Measurements from ENCODE around the gene ADCY2.

Gene ADCY2

DNA sequence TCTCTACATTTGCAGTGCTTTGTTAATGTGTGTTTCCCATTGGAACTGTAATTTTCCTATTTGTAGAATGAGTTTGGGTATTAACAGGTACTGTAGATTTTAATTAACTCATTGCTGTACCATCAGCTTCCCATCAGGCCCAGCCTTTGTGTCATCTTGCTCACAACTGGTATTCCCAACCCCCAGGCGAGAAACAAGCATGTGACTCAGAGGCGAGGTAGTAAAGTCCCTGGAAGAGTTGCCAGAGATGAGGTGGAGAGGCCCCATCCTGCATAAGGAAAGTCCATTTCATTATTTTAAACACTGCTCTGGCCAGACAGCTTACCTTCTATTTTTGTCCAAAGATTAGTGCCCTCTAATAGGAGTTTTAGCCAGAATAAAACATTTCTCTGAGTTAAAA is 29.9 kb downstream of the ADCY2 start:
- no peak for TF ChIP-seq Cebpa-rat (IDR thresholded peaks at IDR 0.05)
- H3K4me1 ChIP-seq, result no peaks in the 10 kb centered on the region
- H4K20me1 ChIP-seq, result no peaks in the 10 kb centered on the region
- H3K9ac ChIP-seq, result no peak overlapping the region
- H3K4me2 ChIP-seq, result no peak overlapping the region
- H3K27me3 ChIP-seq, result no peaks in the 10 kb centered on the region
- no peak overlapping the region for H3K27ac ChIP-seq
- no peaks in the 10 kb centered on the region for H3K36me3 ChIP-seq
- H3K9me3 ChIP-seq (replicated peaks in 1 of 11), result peaks cover 0 to 14% (median 9%) of the 10 kb centered on the region in 11 experiments; a peak in 7 of 22 replicates
- H3K4me3 ChIP-seq, result no peak overlapping the region

- H3K9me3 ChIP-seq (replicated peaks in 1 of 11), result peaks cover 0 to 14% (median 9%) of the 10 kb centered on the region in 11 experiments; a peak in 7 of 22 replicates
- H3K36me3 ChIP-seq, result no peaks in the 10 kb centered on the region
- H3K27ac ChIP-seq, result no peak overlapping the region
- H3K4me1 ChIP-seq, result no peaks in the 10 kb centered on the region
- H3K4me3 ChIP-seq, result no peak overlapping the region
- H4K20me1 ChIP-seq, result no peaks in the 10 kb centered on the region
- TF ChIP-seq Cebpa-rat (IDR thresholded peaks at IDR 0.05), result no peak
- no peak overlapping the region for H3K4me2 ChIP-seq
- no peaks in the 10 kb centered on the region for H3K27me3 ChIP-seq
- no peak overlapping the region for H3K9ac ChIP-seq
Observed at GRCh38 chr5:7426284-7426683, 30.3 kb downstream of the ADCY2 start.

DNA sequence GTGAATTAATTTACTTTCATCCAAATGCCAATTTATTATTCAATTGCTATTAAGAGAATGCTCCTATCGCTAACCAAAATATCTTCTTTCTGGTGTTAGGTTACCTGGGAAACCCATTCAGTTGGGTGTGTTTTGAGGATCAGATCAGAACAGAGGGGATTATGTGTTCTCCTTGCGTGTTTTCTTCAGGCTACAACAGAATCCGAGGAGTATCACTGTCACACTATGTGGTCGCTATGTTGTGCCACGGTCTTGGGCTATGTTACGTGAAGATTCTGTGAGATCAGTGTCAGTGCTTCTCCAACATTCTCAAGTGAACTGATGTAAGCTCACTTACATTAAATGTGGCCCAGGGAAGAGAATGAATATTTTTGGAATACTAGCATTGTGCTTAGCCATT is 39.0 kb downstream of the ADCY2 start:
- no peak overlapping the region for H3K4me3 ChIP-seq
- no peak overlapping the region for H3K27ac ChIP-seq
- no peak for TF ChIP-seq Cebpa-rat (IDR thresholded peaks at IDR 0.05)
- no peak overlapping the region for H3K9ac ChIP-seq
- no peaks in the 10 kb centered on the region for H3K36me3 ChIP-seq
- H3K27me3 ChIP-seq, result no peaks in the 10 kb centered on the region
- no peaks in the 10 kb centered on the region; a peak in 1 of 22 replicates for H3K9me3 ChIP-seq (replicated peaks in 1 of 11)
- H3K4me2 ChIP-seq, result no peak overlapping the region
- no peaks in the 10 kb centered on the region for H3K4me1 ChIP-seq
- H4K20me1 ChIP-seq, result no peaks in the 10 kb centered on the region

DNA sequence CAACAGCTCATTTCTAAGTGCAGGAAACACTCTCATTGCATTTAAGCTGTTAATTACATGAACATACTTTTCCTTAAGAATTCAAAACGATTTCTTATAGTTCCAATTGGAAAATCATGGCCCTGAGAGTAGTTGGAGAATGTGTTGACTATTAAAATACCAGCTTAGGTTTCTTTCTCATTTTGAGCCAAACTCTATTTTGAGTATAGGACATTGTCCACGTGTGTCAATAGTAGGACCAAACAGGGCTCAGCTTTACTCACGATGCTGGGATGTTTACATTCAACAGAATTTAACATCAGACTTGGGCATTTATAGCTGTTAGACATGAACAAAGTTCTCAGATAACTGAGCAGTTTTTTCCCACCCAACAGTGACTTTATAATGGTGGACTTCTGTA is 39.6 kb downstream of the ADCY2 start:
- H3K9me3 ChIP-seq (replicated peaks in 1 of 11), result no peaks in the 10 kb centered on the region; a peak in 1 of 22 replicates
- no peaks in the 10 kb centered on the region for H3K27me3 ChIP-seq
- H4K20me1 ChIP-seq, result no peaks in the 10 kb centered on the region
- H3K9ac ChIP-seq, result no peak overlapping the region
- H3K4me1 ChIP-seq, result no peaks in the 10 kb centered on the region
- no peak overlapping the region for H3K27ac ChIP-seq
- no peak overlapping the region for H3K4me3 ChIP-seq
- no peak for TF ChIP-seq Cebpa-rat (IDR thresholded peaks at IDR 0.05)
- no peak overlapping the region for H3K4me2 ChIP-seq
- no peaks in the 10 kb centered on the region for H3K36me3 ChIP-seq

GRCh38 chr5:7436521-7436920 is 40.6 kb downstream of the ADCY2 start:
- Histone ChIP-seq H3K36me3 (no peaks in the 10 kb centered on the region), H3K4me1 (no peaks in the 10 kb centered on the region), H3K9ac (no peak overlapping the region), H3K27me3 (no peaks in the 10 kb centered on the region), H3K27ac (no peak overlapping the region), H3K4me3 (no peak overlapping the region), H3K4me2 (no peak overlapping the region), H3K9me3 (replicated peaks in 1 of 11) (no peaks in the 10 kb centered on the region; a peak in 1 of 22 replicates), H4K20me1 (no peaks in the 10 kb centered on the region)
- TF ChIP-seq Cebpa-rat (IDR thresholded peaks at IDR 0.05), result no peak

DNA sequence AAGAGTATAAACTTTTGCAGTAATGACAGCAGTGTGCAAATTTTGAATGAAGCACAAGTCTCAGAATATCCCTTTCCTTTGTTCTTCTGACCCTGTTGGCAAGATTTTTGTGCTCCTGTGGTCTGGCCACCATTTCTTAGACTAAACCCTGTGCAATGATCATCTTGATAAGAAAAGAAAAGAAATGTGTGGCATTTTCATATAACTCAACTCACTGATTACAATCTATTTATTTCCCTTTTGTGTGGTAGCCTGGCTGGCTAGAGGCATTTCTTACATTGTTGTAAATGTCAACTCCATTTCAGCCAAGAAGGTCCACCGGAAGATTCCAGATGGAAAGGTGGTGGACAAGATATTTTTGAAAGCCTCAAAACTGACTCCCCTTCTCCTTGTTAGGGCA is 41.9 kb downstream of the ADCY2 start:
- no peak for TF ChIP-seq Cebpa-rat (IDR thresholded peaks at IDR 0.05)
- no peaks in the 10 kb centered on the region; a peak in 1 of 22 replicates for H3K9me3 ChIP-seq (replicated peaks in 1 of 11)
- no peak overlapping the region for H3K4me3 ChIP-seq
- H3K36me3 ChIP-seq, result no peaks in the 10 kb centered on the region
- H4K20me1 ChIP-seq, result no peaks in the 10 kb centered on the region
- H3K9ac ChIP-seq, result no peak overlapping the region
- H3K27me3 ChIP-seq, result no peaks in the 10 kb centered on the region
- no peak overlapping the region for H3K4me2 ChIP-seq
- no peak overlapping the region for H3K27ac ChIP-seq
- no peaks in the 10 kb centered on the region for H3K4me1 ChIP-seq

- TF ChIP-seq Cebpa-rat (IDR thresholded peaks at IDR 0.05), result no peak
- no peaks in the 10 kb centered on the region for H3K4me1 ChIP-seq
- no peak overlapping the region for H3K4me2 ChIP-seq
- H3K9me3 ChIP-seq (replicated peaks in 1 of 11), result 0 out of 22 replicates have a peak, but pooled peaks cover 0 to under 1% (median 0%) of the 10 kb centered on the region in 11 experiments
- H3K9ac ChIP-seq, result no peak overlapping the region
- H3K27ac ChIP-seq, result no peak overlapping the region
- no peak overlapping the region for H3K4me3 ChIP-seq
- H3K36me3 ChIP-seq, result no peaks in the 10 kb centered on the region
- no peaks in the 10 kb centered on the region for H3K27me3 ChIP-seq
- no peaks in the 10 kb centered on the region for H4K20me1 ChIP-seq
Observed at GRCh38 chr5:7445068-7445467, 49.1 kb downstream of the ADCY2 start.

DNA sequence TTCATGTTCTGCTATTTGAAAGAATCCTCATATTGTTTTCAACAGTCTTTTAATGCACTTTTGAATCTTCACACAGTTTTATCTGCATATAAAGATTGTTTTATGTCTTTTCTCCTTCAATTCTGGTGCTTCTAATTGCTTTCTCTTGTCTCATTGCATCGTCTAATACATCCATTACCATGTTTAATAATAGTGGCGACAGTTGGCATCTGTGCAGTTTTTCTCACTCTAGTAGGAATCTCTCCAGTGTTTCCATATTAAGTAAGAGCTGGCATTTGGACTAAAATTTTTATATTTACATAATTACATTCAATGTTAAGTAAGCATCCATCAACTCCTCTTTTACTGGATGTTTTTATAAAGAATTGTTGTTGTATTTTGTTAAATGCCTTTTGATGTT is 49.9 kb downstream of the ADCY2 start:
- TF ChIP-seq Cebpa-rat (IDR thresholded peaks at IDR 0.05), result no peak
- no peaks in the 10 kb centered on the region for H3K36me3 ChIP-seq
- H3K4me3 ChIP-seq, result no peak overlapping the region
- H4K20me1 ChIP-seq, result no peaks in the 10 kb centered on the region
- no peaks in the 10 kb centered on the region for H3K4me1 ChIP-seq
- H3K9ac ChIP-seq, result no peak overlapping the region
- no peaks in the 10 kb centered on the region for H3K27me3 ChIP-seq
- H3K9me3 ChIP-seq (replicated peaks in 1 of 11), result peaks cover 0 to 8% (median 0%) of the 10 kb centered on the region in 11 experiments; a peak in 6 of 22 replicates
- H3K4me2 ChIP-seq, result no peak overlapping the region
- H3K27ac ChIP-seq, result no peak overlapping the region

DNA sequence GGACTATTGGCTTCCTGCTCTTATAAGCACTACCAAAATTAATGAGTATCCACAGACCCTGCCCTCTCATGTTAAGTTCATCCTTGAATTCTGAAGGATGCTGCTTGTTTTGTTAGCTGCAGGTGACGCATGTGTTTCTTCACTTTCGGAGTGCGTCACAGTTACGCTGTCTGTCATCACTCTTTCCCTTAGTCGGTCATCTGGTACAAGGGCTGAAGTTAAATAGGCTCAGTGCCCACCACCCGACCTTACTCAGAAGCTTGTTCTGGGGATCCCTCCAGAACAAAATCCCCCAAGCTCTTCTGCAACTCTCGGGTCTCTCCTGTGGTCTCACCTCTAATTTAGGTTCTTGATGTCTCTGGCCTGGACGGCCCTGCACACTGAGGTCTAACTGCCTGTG is 51.0 kb downstream of the ADCY2 start:
- Histone ChIP-seq H3K27ac (no peak overlapping the region), H3K4me2 (no peak overlapping the region), H3K27me3 (no peaks in the 10 kb centered on the region), H3K9me3 (replicated peaks in 1 of 11) (peaks cover 0 to 12% (median 0%) of the 10 kb centered on the region in 11 experiments; a peak in 6 of 22 replicates), H3K36me3 (no peaks in the 10 kb centered on the region), H3K4me1 (no peaks in the 10 kb centered on the region), H3K9ac (no peak overlapping the region), H3K4me3 (no peak overlapping the region), H4K20me1 (no peaks in the 10 kb centered on the region)
- TF ChIP-seq Cebpa-rat (IDR thresholded peaks at IDR 0.05), result no peak

- H3K9me3 ChIP-seq (replicated peaks in 1 of 11), result peaks cover 0 to 12% (median 0%) of the 10 kb centered on the region in 11 experiments; a peak in 6 of 22 replicates
- no peak for TF ChIP-seq Cebpa-rat (IDR thresholded peaks at IDR 0.05)
- no peaks in the 10 kb centered on the region for H4K20me1 ChIP-seq
Observed at GRCh38 chr5:7453947-7454346, 58.0 kb downstream of the ADCY2 start.

More at GRCh38 chr5:7453947-7454346, 58.0 kb downstream of the ADCY2 start:
- H3K4me2 ChIP-seq, result no peak overlapping the region
- no peaks in the 10 kb centered on the region for H3K27me3 ChIP-seq
- no peak overlapping the region for H3K4me3 ChIP-seq
- H3K4me1 ChIP-seq, result no peaks in the 10 kb centered on the region
- no peak overlapping the region for H3K27ac ChIP-seq
- no peak overlapping the region for H3K9ac ChIP-seq
- no peaks in the 10 kb centered on the region for H3K36me3 ChIP-seq
